Fibroblast of lung (primary cell): ENCODE measurements around the gene ZBTB45.

ENCODE experiments used
- EZH2 ChIP-seq: IDR thresholded peaks from 2 replicates; pipeline ENCODE4 v1.5.1; 2012; ENCODE audit warnings: low read length, control low read depth, mild to moderate bottlenecking; ENCODE audit errors: missing control alignments
- TF ChIP-seq, protein P1 (sequence below), 2 donors: IDR thresholded peaks in 1 of 2; conservative IDR thresholded peaks in 1 of 2; 1 replicate in 1 of 2; 2 replicates in 1 of 2; pipeline ENCODE4 v1.5.1; 2011 to 2012; ENCODE audit warnings: low read length in 2 of 2, control low read depth in 1 of 2, inconsistent platforms in 1 of 2, low read depth in 1 of 2, mild to moderate bottlenecking in 1 of 2

DNA sequence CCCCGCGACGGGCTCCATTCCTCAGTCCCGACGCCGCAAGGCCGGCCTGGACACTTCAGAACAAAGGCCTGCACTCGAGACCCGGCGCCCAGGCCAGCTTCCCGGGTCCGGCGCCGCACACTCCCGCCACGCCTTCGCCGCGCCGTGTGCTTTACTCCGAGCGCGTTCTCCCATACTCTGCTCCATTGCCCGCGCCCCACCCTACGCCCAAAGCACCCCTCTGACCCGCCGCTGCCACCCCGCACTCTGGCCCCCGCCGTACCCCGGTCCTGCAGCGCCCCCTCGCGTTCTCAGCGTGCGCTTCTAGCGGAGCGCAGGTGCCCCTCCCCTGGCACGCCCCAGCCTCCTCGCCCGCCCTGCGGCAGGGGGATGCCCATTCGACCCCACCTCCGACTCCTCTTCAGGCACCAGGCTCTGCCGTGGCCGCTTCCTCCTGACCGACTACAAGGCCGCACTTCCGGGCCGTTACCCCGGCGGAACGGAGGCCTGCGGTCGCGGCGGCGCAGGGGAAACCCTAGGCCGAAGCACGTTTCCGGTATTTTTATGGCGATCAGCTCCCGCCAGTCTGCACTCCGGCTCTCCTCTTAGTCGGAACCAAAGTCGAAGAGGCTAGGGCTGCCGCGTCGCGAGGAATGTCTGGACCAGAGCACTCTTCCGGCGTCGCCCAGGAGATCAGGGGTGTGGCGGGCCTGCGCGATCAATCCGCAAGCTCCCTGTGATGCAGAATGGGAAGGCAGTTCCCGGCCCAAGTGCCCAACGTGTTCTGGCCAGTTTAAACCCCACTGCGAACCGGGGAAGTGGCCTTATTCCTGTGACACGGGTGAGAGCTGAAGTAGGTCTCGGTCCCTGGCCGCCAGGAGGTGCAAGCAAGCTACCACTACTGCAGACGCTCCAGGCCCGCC lies at the start of gene ZBTB45:
- TF ChIP-seq, protein P1, sequence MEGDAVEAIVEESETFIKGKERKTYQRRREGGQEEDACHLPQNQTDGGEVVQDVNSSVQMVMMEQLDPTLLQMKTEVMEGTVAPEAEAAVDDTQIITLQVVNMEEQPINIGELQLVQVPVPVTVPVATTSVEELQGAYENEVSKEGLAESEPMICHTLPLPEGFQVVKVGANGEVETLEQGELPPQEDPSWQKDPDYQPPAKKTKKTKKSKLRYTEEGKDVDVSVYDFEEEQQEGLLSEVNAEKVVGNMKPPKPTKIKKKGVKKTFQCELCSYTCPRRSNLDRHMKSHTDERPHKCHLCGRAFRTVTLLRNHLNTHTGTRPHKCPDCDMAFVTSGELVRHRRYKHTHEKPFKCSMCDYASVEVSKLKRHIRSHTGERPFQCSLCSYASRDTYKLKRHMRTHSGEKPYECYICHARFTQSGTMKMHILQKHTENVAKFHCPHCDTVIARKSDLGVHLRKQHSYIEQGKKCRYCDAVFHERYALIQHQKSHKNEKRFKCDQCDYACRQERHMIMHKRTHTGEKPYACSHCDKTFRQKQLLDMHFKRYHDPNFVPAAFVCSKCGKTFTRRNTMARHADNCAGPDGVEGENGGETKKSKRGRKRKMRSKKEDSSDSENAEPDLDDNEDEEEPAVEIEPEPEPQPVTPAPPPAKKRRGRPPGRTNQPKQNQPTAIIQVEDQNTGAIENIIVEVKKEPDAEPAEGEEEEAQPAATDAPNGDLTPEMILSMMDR (conservative IDR thresholded peaks at IDR 0.05 in 1 of 2, IDR thresholded peaks at IDR 0.05 in 1 of 2; ENCODE audit: low read depth in 1 of 2, low read length in 2 of 2), result peak; percentile 57 to 62
- no peak for TF ChIP-seq EZH2
